ENCODE results near the gene STARD7. TPM values are rescaled to one million over a fixed set of nuclear protein-coding genes. Genes with fewer than 3 reads are reported as not detected.
A peak's percentile ranks its signal among the peaks of the same experiment; 100 is the strongest.

Gene STARD7
- total and polyA plus RNA-seq, 4 donors: 42.9 to 120 (median 59.7) TPM

DNA sequence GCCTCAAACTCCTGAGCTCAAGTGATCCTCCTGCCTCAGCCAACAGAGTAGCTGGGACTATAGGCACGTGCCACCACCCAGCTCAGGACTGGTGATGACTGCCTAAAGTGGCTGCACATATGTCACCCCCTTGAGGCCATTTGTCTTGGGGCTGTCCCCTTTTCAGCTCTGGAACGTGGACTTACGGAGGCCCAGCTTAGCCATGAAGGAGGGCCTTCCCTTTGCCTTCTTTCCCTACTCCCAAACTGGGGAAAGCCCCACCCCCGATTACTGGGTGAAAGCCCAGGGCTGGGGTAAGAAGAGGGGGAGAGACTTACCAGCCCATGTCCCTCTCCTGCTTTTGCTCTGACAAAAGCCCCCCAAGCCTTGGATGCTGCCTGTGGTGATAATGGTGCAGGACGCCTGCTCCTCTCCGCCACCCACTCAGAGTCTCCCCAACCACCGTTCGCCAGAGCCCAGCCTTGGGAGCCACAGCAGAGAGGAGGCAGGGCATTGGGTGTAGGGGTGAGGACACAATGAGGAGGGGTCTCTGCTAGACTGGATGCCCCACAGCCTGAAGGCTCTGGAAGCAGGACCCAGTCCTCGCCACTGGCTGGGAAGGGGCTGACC, 60.9 kb downstream of the STARD7 start:
- TF ChIP-seq HNF4G (IDR thresholded peaks at IDR 0.05) (no peak), HNF4A (conservative IDR thresholded peaks at IDR 0.05) (no peak), TAF1 (conservative IDR thresholded peaks at IDR 0.05) (no peak), SP1 (IDR thresholded peaks at IDR 0.05) (no peak), FOXA2 (IDR thresholded peaks at IDR 0.05) (no peak), GABPA (IDR thresholded peaks at IDR 0.05 in 1 of 2, conservative IDR thresholded peaks at IDR 0.05 in 1 of 2) (no peak), JUND (IDR thresholded peaks at IDR 0.05) (no peak), FOXA1 (IDR thresholded peaks at IDR 0.05) (no peak), RXRA (IDR thresholded peaks at IDR 0.05) (no peak), NR2F2 (IDR thresholded peaks at IDR 0.05) (no peak), EGR1 (IDR thresholded peaks at IDR 0.05; ENCODE audit: low read depth in 2 of 2) (no peak)
- TF ChIP-seq, protein P1, sequence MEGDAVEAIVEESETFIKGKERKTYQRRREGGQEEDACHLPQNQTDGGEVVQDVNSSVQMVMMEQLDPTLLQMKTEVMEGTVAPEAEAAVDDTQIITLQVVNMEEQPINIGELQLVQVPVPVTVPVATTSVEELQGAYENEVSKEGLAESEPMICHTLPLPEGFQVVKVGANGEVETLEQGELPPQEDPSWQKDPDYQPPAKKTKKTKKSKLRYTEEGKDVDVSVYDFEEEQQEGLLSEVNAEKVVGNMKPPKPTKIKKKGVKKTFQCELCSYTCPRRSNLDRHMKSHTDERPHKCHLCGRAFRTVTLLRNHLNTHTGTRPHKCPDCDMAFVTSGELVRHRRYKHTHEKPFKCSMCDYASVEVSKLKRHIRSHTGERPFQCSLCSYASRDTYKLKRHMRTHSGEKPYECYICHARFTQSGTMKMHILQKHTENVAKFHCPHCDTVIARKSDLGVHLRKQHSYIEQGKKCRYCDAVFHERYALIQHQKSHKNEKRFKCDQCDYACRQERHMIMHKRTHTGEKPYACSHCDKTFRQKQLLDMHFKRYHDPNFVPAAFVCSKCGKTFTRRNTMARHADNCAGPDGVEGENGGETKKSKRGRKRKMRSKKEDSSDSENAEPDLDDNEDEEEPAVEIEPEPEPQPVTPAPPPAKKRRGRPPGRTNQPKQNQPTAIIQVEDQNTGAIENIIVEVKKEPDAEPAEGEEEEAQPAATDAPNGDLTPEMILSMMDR (IDR thresholded peaks at IDR 0.05; ENCODE audit: low read depth, low read length, missing input control): no peak
- TF ChIP-seq, protein P2, sequence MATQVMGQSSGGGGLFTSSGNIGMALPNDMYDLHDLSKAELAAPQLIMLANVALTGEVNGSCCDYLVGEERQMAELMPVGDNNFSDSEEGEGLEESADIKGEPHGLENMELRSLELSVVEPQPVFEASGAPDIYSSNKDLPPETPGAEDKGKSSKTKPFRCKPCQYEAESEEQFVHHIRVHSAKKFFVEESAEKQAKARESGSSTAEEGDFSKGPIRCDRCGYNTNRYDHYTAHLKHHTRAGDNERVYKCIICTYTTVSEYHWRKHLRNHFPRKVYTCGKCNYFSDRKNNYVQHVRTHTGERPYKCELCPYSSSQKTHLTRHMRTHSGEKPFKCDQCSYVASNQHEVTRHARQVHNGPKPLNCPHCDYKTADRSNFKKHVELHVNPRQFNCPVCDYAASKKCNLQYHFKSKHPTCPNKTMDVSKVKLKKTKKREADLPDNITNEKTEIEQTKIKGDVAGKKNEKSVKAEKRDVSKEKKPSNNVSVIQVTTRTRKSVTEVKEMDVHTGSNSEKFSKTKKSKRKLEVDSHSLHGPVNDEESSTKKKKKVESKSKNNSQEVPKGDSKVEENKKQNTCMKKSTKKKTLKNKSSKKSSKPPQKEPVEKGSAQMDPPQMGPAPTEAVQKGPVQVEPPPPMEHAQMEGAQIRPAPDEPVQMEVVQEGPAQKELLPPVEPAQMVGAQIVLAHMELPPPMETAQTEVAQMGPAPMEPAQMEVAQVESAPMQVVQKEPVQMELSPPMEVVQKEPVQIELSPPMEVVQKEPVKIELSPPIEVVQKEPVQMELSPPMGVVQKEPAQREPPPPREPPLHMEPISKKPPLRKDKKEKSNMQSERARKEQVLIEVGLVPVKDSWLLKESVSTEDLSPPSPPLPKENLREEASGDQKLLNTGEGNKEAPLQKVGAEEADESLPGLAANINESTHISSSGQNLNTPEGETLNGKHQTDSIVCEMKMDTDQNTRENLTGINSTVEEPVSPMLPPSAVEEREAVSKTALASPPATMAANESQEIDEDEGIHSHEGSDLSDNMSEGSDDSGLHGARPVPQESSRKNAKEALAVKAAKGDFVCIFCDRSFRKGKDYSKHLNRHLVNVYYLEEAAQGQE (IDR thresholded peaks at IDR 0.05): no peak
- TF ChIP-seq, protein P3, sequence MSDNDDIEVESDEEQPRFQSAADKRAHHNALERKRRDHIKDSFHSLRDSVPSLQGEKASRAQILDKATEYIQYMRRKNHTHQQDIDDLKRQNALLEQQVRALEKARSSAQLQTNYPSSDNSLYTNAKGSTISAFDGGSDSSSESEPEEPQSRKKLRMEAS (IDR thresholded peaks at IDR 0.05): no peak
- TF ChIP-seq, protein P4, sequence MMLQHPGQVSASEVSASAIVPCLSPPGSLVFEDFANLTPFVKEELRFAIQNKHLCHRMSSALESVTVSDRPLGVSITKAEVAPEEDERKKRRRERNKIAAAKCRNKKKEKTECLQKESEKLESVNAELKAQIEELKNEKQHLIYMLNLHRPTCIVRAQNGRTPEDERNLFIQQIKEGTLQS (IDR thresholded peaks at IDR 0.05): no peak
- H3K4me1 ChIP-seq (ENCODE audit: control insufficient read depth in 4 of 4, insufficient read depth in 4 of 4, low read length in 3 of 4): peaks cover 0 to 8% (median 5%) of the 10 kb centered on the region in 4 donors
- no peak for DNase-seq (ENCODE audit: low spot score)
- 90% methylated on average over 9 of the region's 9 CpGs for WGBS
- no peak overlapping the region for H3K4me3 ChIP-seq (ENCODE audit: low read depth in 1 of 3, low read length in 3 of 3)
- no peaks in the 10 kb centered on the region for H3K9me3 ChIP-seq (ENCODE audit: control insufficient read depth in 4 of 4, low read length in 3 of 4)
- H3K27me3 ChIP-seq (ENCODE audit: control insufficient read depth in 4 of 4, insufficient read depth in 4 of 4, low read length in 3 of 4): no peaks in the 10 kb centered on the region
- H3K27ac ChIP-seq (ENCODE audit: low read depth in 1 of 2, low read length in 2 of 2): no peak overlapping the region
- no peaks in the 10 kb centered on the region for H3K36me3 ChIP-seq (ENCODE audit: control insufficient read depth in 4 of 4, insufficient read depth in 3 of 4, low read depth in 1 of 4, low read length in 3 of 4)
- H3K9ac ChIP-seq (ENCODE audit: low read depth in 1 of 2, low read length in 2 of 2): no peak overlapping the region

DNA sequence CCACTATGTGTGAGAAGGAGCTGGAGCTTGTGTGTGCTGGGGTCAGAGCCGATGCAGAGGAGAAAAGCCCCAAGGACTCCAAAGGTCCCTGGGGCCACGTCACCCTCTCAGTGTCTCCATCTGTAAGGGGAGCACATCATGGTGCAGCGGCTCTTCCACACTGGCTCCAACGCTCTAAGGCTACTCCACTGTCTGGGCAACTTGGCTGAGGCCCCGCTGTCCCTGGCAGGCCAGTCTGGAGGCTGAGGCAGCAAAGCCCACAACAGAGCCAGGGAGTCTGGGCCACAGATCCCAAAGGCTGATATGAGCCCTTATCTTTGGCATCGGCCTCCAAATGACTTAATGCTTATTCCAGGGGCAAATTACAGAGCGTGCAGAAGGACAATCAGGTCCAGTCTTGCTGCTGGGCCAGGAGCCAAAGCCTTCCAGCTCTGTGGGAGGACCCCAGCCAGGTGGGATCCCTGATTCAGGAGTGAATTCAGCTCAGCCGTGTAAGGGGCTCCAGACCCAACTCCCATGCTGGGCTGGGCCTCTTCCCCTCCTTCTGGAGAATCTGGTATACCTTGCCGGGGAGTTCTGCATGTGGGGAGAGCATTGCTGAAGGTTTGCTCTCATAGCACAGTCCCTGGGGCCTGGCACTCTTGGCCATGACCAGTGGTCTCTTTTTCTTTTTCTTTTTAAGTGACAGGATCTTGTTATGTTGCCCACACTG, 61.6 kb downstream of the STARD7 start:
- Histone ChIP-seq H3K4me1 (ENCODE audit: control insufficient read depth in 4 of 4, insufficient read depth in 4 of 4, low read length in 3 of 4) (peaks cover 0 to 8% (median 5%) of the 10 kb centered on the region in 4 donors), H3K9ac (ENCODE audit: low read depth in 1 of 2, low read length in 2 of 2) (no peak overlapping the region), H3K27ac (ENCODE audit: low read depth in 1 of 2, low read length in 2 of 2) (peak overlapping the region in 1 of 2 donors; percentile 39), H3K4me3 (ENCODE audit: low read depth in 1 of 3, low read length in 3 of 3) (no peak overlapping the region), H3K27me3 (ENCODE audit: control insufficient read depth in 4 of 4, insufficient read depth in 4 of 4, low read length in 3 of 4) (no peaks in the 10 kb centered on the region), H3K36me3 (ENCODE audit: control insufficient read depth in 4 of 4, insufficient read depth in 3 of 4, low read depth in 1 of 4, low read length in 3 of 4) (no peaks in the 10 kb centered on the region), H3K9me3 (ENCODE audit: control insufficient read depth in 4 of 4, low read length in 3 of 4) (no peaks in the 10 kb centered on the region)
- DNase-seq (ENCODE audit: low spot score): no peak
- WGBS: 92% methylated on average over 9 of the region's 9 CpGs
- TF ChIP-seq RAD21 (IDR thresholded peaks at IDR 0.05) (no peak), HNF4A (conservative IDR thresholded peaks at IDR 0.05) (no peak), GABPA (IDR thresholded peaks at IDR 0.05 in 1 of 2, conservative IDR thresholded peaks at IDR 0.05 in 1 of 2) (no peak), FOXA1 (IDR thresholded peaks at IDR 0.05) (no peak), SP1 (IDR thresholded peaks at IDR 0.05) (no peak), TAF1 (conservative IDR thresholded peaks at IDR 0.05) (no peak), RXRA (IDR thresholded peaks at IDR 0.05) (no peak), NR2F2 (IDR thresholded peaks at IDR 0.05) (no peak), YY1 (IDR thresholded peaks at IDR 0.05) (no peak)
- TF ChIP-seq, protein P1 (IDR thresholded peaks at IDR 0.05; ENCODE audit: low read depth, low read length, missing input control): no peak
- TF ChIP-seq, protein P2 (IDR thresholded peaks at IDR 0.05): no peak
- TF ChIP-seq, protein P4 (IDR thresholded peaks at IDR 0.05): no peak

Data from liver (tissue), 9 donors.